ENCODE measurements around the gene PNPLA2.

PNPLA2 gene

GRCh38 chr11:799641-800316 lies 18.9 kb upstream of the PNPLA2 start:
- no peak overlapping the region for H3K4me3 ChIP-seq (ENCODE audit: low read length)
- TF ChIP-seq ZNF274 (IDR thresholded peaks at IDR 0.05; ENCODE audit: low read depth, low read length) = no peak

- no peak for TF ChIP-seq ZNF274 (IDR thresholded peaks at IDR 0.05; ENCODE audit: low read depth, low read length)
- H3K4me3 ChIP-seq (ENCODE audit: low read length) = no peak overlapping the region
Observed at GRCh38 chr11:800473-800872, 18.2 kb upstream of the PNPLA2 start.

GRCh38 chr11:801097-801780 lies 17.5 kb upstream of the PNPLA2 start:
- no peak overlapping the region for H3K4me3 ChIP-seq (ENCODE audit: low read length)

GRCh38 chr11:802018-802617 lies 16.6 kb upstream of the PNPLA2 start:
- H3K4me3 ChIP-seq (ENCODE audit: low read length) = no peak overlapping the region
- no peak for TF ChIP-seq ZNF274 (IDR thresholded peaks at IDR 0.05; ENCODE audit: low read depth, low read length)

More at GRCh38 chr11:801097-801780, 17.5 kb upstream of the PNPLA2 start:
- TF ChIP-seq ZNF274 (IDR thresholded peaks at IDR 0.05; ENCODE audit: low read depth, low read length) = no peak

- no peak for TF ChIP-seq ZNF274 (IDR thresholded peaks at IDR 0.05; ENCODE audit: low read depth, low read length)
- H3K4me3 ChIP-seq (ENCODE audit: low read length) = no peak overlapping the region; the same call in 1 of the 2 replicates
Observed at GRCh38 chr11:802693-803466, 15.8 kb upstream of the PNPLA2 start.

- no peak for TF ChIP-seq ZNF274 (IDR thresholded peaks at IDR 0.05; ENCODE audit: low read depth, low read length)
- peak overlapping the region; percentile 88; the same call in 1 of the 2 replicates for H3K4me3 ChIP-seq (ENCODE audit: low read length)
Observed at GRCh38 chr11:803467-803742, 15.3 kb upstream of the PNPLA2 start.

GRCh38 chr11:803770-804598 lies 14.7 kb upstream of the PNPLA2 start:
- TF ChIP-seq ZNF274 (IDR thresholded peaks at IDR 0.05; ENCODE audit: low read depth, low read length) = no peak
- H3K4me3 ChIP-seq (ENCODE audit: low read length) = peak overlapping the region; percentile 88

- no peak for TF ChIP-seq ZNF274 (IDR thresholded peaks at IDR 0.05; ENCODE audit: low read depth, low read length)
- H3K4me3 ChIP-seq (ENCODE audit: low read length) = peak overlapping the region; percentile 88
Observed at GRCh38 chr11:804599-804964, 14.1 kb upstream of the PNPLA2 start.

GRCh38 chr11:808427-809286 lies 10.1 kb upstream of the PNPLA2 start:
- H3K4me3 ChIP-seq (ENCODE audit: low read length) = peak overlapping the region; percentile 76
- TF ChIP-seq ZNF274 (IDR thresholded peaks at IDR 0.05; ENCODE audit: low read depth, low read length) = no peak

GRCh38 chr11:809287-810039 lies 9.3 kb upstream of the PNPLA2 start, which contains the start of gene RPLP2:
TSS of gene RPLP2 (plus strand) at chr11:809967. CDS start at chr11:810235, 268 bp downstream.
- no peak for TF ChIP-seq ZNF274 (IDR thresholded peaks at IDR 0.05; ENCODE audit: low read depth, low read length)

GRCh38 chr11:810040-810567 lies 8.6 kb upstream of the PNPLA2 start:
- H3K4me3 ChIP-seq (ENCODE audit: low read length) = peak overlapping the region; percentile 76
- TF ChIP-seq ZNF274 (IDR thresholded peaks at IDR 0.05; ENCODE audit: low read depth, low read length) = no peak

More at GRCh38 chr11:809287-810039, 9.3 kb upstream of the PNPLA2 start, which contains the start of gene RPLP2:
- peak within 1 kb of the TSS; percentile 76 for H3K4me3 ChIP-seq (ENCODE audit: low read length)
